Activated naive CD8-positive, alpha-beta T cell treated with anti-CD3 and anti-CD28 coated beads, Interleukin-2, amount 50 U/mL, for 24 hours (primary cell): ENCODE results near the gene PTPRN2.
"Not testable (repeated sequence)": the region's sequence is repeated elsewhere in the genome, so short reads cannot be mapped to it uniquely, and the experiment has no call there.

Experiments
- ATAC-seq: fragments of 150-1000 bp; cut with Tn5 transposase; one replicate; pipeline ENCODE4 v1.10.0; 2021
- DNase-seq: peaks from one replicate; pipeline ENCODE4 v3.0.0; 2021
- H3K27ac Mint-ChIP-seq: one replicate; pipeline ENCODE4 v1.8.0; 2021; ENCODE audit warnings: mild to moderate bottlenecking, mixed read lengths
- H3K27me3 Mint-ChIP-seq: one replicate; pipeline ENCODE4 v1.8.0; 2021; ENCODE audit warnings: mixed read lengths
- H3K36me3 Mint-ChIP-seq: one replicate; pipeline ENCODE4 v1.8.0; 2021; ENCODE audit warnings: low read depth, mixed read lengths
- H3K4me1 Mint-ChIP-seq: one replicate; pipeline ENCODE4 v1.8.0; 2021; ENCODE audit warnings: mixed read lengths
- H3K4me3 Mint-ChIP-seq: one replicate; pipeline ENCODE4 v1.8.0; 2021; ENCODE audit warnings: mild to moderate bottlenecking, moderate library complexity, mixed read lengths
- H3K9me3 Mint-ChIP-seq: one replicate; pipeline ENCODE4 v1.8.0; 2021; ENCODE audit warnings: mixed read lengths

Gene PTPRN2

GRCh38 chr7:158314394-158314793 is 273.2 kb downstream of the PTPRN2 start:
- peaks cover 3% of the 10 kb centered on the region for H3K27me3 Mint-ChIP-seq
- no peaks in the 10 kb centered on the region for H3K36me3 Mint-ChIP-seq
- DNase-seq: no peak
- no peak overlapping the region for H3K27ac Mint-ChIP-seq
- ATAC-seq: no peak
- peaks cover 12% of the 10 kb centered on the region for H3K9me3 Mint-ChIP-seq
- H3K4me1 Mint-ChIP-seq: no peaks in the 10 kb centered on the region
- no peak overlapping the region for H3K4me3 Mint-ChIP-seq

- H3K27me3 Mint-ChIP-seq: peaks cover 3% of the 10 kb centered on the region
- H3K4me1 Mint-ChIP-seq: no peaks in the 10 kb centered on the region
- no peaks in the 10 kb centered on the region for H3K36me3 Mint-ChIP-seq
- peaks cover 12% of the 10 kb centered on the region for H3K9me3 Mint-ChIP-seq
- no peak overlapping the region for H3K27ac Mint-ChIP-seq
- no peak for DNase-seq
- no peak for ATAC-seq
- no peak overlapping the region for H3K4me3 Mint-ChIP-seq
These were observed 273.7 kb downstream of the PTPRN2 start for GRCh38 chr7:158313931-158314330.

- Mint-ChIP-seq H3K27me3 (peaks cover 3% of the 10 kb centered on the region), H3K9me3 (peaks cover 20% of the 10 kb centered on the region), H3K4me3 (no peak overlapping the region), H3K27ac (no peak overlapping the region), H3K4me1 (no peaks in the 10 kb centered on the region), H3K36me3 (no peaks in the 10 kb centered on the region)
- ATAC-seq (no peak), DNase-seq (no peak)
These were observed 274.8 kb downstream of the PTPRN2 start for GRCh38 chr7:158312789-158313188.

GRCh38 chr7:158311791-158312190 is 275.8 kb downstream of the PTPRN2 start:
- Mint-ChIP-seq H3K36me3 (no peaks in the 10 kb centered on the region), H3K27ac (no peak overlapping the region), H3K4me1 (no peaks in the 10 kb centered on the region), H3K4me3 (no peak overlapping the region), H3K27me3 (no peaks in the 10 kb centered on the region), H3K9me3 (peaks cover 26% of the 10 kb centered on the region)
- ATAC-seq (no peak), DNase-seq (no peak)

- DNase-seq: no peak
- Mint-ChIP-seq H3K27me3 (no peaks in the 10 kb centered on the region), H3K36me3 (no peaks in the 10 kb centered on the region), H3K4me3 (no peak overlapping the region), H3K27ac (no peak overlapping the region), H3K4me1 (no peaks in the 10 kb centered on the region), H3K9me3 (peaks cover 30% of the 10 kb centered on the region)
- no peak for ATAC-seq
These were observed 276.5 kb downstream of the PTPRN2 start for GRCh38 chr7:158310924-158311666.

- DNase-seq: no peak
- Mint-ChIP-seq H3K9me3 (peaks cover 34% of the 10 kb centered on the region), H3K36me3 (no peaks in the 10 kb centered on the region), H3K27ac (no peak overlapping the region), H3K27me3 (no peaks in the 10 kb centered on the region), H3K4me3 (no peak overlapping the region), H3K4me1 (no peaks in the 10 kb centered on the region)
- no peak for ATAC-seq
These were observed 277.5 kb downstream of the PTPRN2 start for GRCh38 chr7:158309868-158310763.

- Mint-ChIP-seq H3K4me1 (no peaks in the 10 kb centered on the region), H3K9me3 (peaks cover 34% of the 10 kb centered on the region), H3K36me3 (no peaks in the 10 kb centered on the region), H3K27ac (no peak overlapping the region), H3K27me3 (no peaks in the 10 kb centered on the region), H3K4me3 (no peak overlapping the region)
- DNase-seq (no peak), ATAC-seq (no peak)
These were observed 279.6 kb downstream of the PTPRN2 start for GRCh38 chr7:158308001-158308400.

GRCh38 chr7:158304072-158304471 is 283.6 kb downstream of the PTPRN2 start:
- H3K4me3 Mint-ChIP-seq, H3K27ac Mint-ChIP-seq, H3K36me3 Mint-ChIP-seq, ATAC-seq, DNase-seq, H3K27me3 Mint-ChIP-seq, H3K4me1 Mint-ChIP-seq: not testable (repeated sequence)
- peaks cover 22% of the 10 kb centered on the region for H3K9me3 Mint-ChIP-seq

- no peak for ATAC-seq
- DNase-seq: no peak
- no peak overlapping the region for H3K4me3 Mint-ChIP-seq
- H3K4me1 Mint-ChIP-seq: no peaks in the 10 kb centered on the region
- H3K36me3 Mint-ChIP-seq: no peaks in the 10 kb centered on the region
- no peak overlapping the region for H3K27ac Mint-ChIP-seq
- H3K27me3 Mint-ChIP-seq: peaks cover 2% of the 10 kb centered on the region
- peaks cover 17% of the 10 kb centered on the region for H3K9me3 Mint-ChIP-seq
These were observed 284.5 kb downstream of the PTPRN2 start for GRCh38 chr7:158303121-158303520.

GRCh38 chr7:158302274-158303070 is 285.2 kb downstream of the PTPRN2 start:
- Mint-ChIP-seq H3K4me1 (no peaks in the 10 kb centered on the region), H3K27me3 (peaks cover 2% of the 10 kb centered on the region), H3K36me3 (no peaks in the 10 kb centered on the region), H3K4me3 (no peak overlapping the region), H3K27ac (no peak overlapping the region), H3K9me3 (peaks cover 11% of the 10 kb centered on the region)
- DNase-seq: no peak
- ATAC-seq: no peak

- DNase-seq: no peak
- no peak overlapping the region for H3K4me3 Mint-ChIP-seq
- H3K36me3 Mint-ChIP-seq: no peaks in the 10 kb centered on the region
- no peak overlapping the region for H3K27ac Mint-ChIP-seq
- no peak for ATAC-seq
- H3K27me3 Mint-ChIP-seq: peaks cover 2% of the 10 kb centered on the region
- H3K4me1 Mint-ChIP-seq: no peaks in the 10 kb centered on the region
- peaks cover 6% of the 10 kb centered on the region for H3K9me3 Mint-ChIP-seq
These were observed 286.4 kb downstream of the PTPRN2 start for GRCh38 chr7:158301207-158301606.

GRCh38 chr7:158300427-158300826 is 287.2 kb downstream of the PTPRN2 start:
- ATAC-seq (no peak), DNase-seq (no peak)
- H3K4me3 Mint-ChIP-seq: no peak overlapping the region
- H3K4me1 Mint-ChIP-seq: no peaks in the 10 kb centered on the region
- H3K36me3 Mint-ChIP-seq: no peaks in the 10 kb centered on the region
- no peak overlapping the region for H3K27ac Mint-ChIP-seq
- peaks cover 2% of the 10 kb centered on the region for H3K27me3 Mint-ChIP-seq
- peaks cover 5% of the 10 kb centered on the region for H3K9me3 Mint-ChIP-seq

- Mint-ChIP-seq H3K27me3 (peaks cover 2% of the 10 kb centered on the region), H3K36me3 (no peaks in the 10 kb centered on the region), H3K9me3 (peaks cover 3% of the 10 kb centered on the region)
These were observed 288.0 kb downstream of the PTPRN2 start for GRCh38 chr7:158299607-158300006.

GRCh38 chr7:158296798-158297104 is 290.9 kb downstream of the PTPRN2 start:
- no peaks in the 10 kb centered on the region for H3K27me3 Mint-ChIP-seq
- DNase-seq (no peak), ATAC-seq (no peak)
- H3K9me3 Mint-ChIP-seq: peaks cover 3% of the 10 kb centered on the region
- H3K4me1 Mint-ChIP-seq: no peaks in the 10 kb centered on the region
- no peaks in the 10 kb centered on the region for H3K36me3 Mint-ChIP-seq
- no peak overlapping the region for H3K4me3 Mint-ChIP-seq
- H3K27ac Mint-ChIP-seq: no peak overlapping the region

More at GRCh38 chr7:158299607-158300006, 288.0 kb downstream of the PTPRN2 start:
- no peak overlapping the region for H3K27ac Mint-ChIP-seq
- no peak overlapping the region for H3K4me3 Mint-ChIP-seq
- DNase-seq (no peak), ATAC-seq (no peak)
- no peaks in the 10 kb centered on the region for H3K4me1 Mint-ChIP-seq
